HG03196 (cell line): ENCODE results near the gene ABLIM1.

ENCODE experiments used
- ATAC-seq: cut with Tn5 transposase; IDR thresholded peaks from one replicate; pipeline ENCODE4 v1.9.1; 2021; ENCODE audit not compliant: unreplicated experiment

Gene ABLIM1

GRCh38 chr10:114551636-114551972, 106.5 kb downstream of the ABLIM1 start:
- ATAC-seq = no peak

- ATAC-seq = no peak
Measured at GRCh38 chr10:114550756-114551635, 107.1 kb downstream of the ABLIM1 start.

- ATAC-seq = no peak
Measured at GRCh38 chr10:114548662-114549061, 109.4 kb downstream of the ABLIM1 start.

GRCh38 chr10:114547514-114547913, 110.6 kb downstream of the ABLIM1 start:
- no peak for ATAC-seq

- ATAC-seq = no peak
Measured at GRCh38 chr10:114547056-114547455, 111.0 kb downstream of the ABLIM1 start.

GRCh38 chr10:114545819-114546218, 112.3 kb downstream of the ABLIM1 start:
- no peak for ATAC-seq

GRCh38 chr10:114545071-114545470, 113.0 kb downstream of the ABLIM1 start:
- ATAC-seq = no peak

- peak; percentile 96 for ATAC-seq
Measured at GRCh38 chr10:114544045-114544659, 113.9 kb downstream of the ABLIM1 start.

GRCh38 chr10:114543456-114543855, 114.6 kb downstream of the ABLIM1 start:
- ATAC-seq = no peak

GRCh38 chr10:114542373-114542772, 115.7 kb downstream of the ABLIM1 start:
- ATAC-seq = no peak

GRCh38 chr10:114541797-114542160, 116.3 kb downstream of the ABLIM1 start:
- no peak for ATAC-seq

- ATAC-seq = no peak
Measured at GRCh38 chr10:114541081-114541796, 116.8 kb downstream of the ABLIM1 start.

GRCh38 chr10:114540236-114540635, 117.8 kb downstream of the ABLIM1 start:
- ATAC-seq = no peak

- ATAC-seq = no peak
Measured at GRCh38 chr10:114539623-114540022, 118.5 kb downstream of the ABLIM1 start.

GRCh38 chr10:114538181-114538906, 119.7 kb downstream of the ABLIM1 start:
- ATAC-seq = no peak

GRCh38 chr10:114537736-114538135, 120.3 kb downstream of the ABLIM1 start:
- no peak for ATAC-seq

GRCh38 chr10:114534571-114534981, 123.5 kb downstream of the ABLIM1 start:
- no peak for ATAC-seq

- no peak for ATAC-seq
Measured at GRCh38 chr10:114532226-114532625, 125.8 kb downstream of the ABLIM1 start.

- ATAC-seq = peak; percentile 98
Measured at GRCh38 chr10:114526504-114527238, 131.4 kb downstream of the ABLIM1 start.

GRCh38 chr10:114526126-114526503, 132.0 kb downstream of the ABLIM1 start:
- peak; percentile 27 for ATAC-seq
